H1 (cell line): ENCODE results near the gene SPOP.

Experiments
- BCL11A ChIP-seq, 2 experiments: IDR thresholded peaks; one replicate each; pipeline ENCODE4 v1.6.1; 2011; ENCODE audit warnings: low read depth in 2 of 2, low read length in 2 of 2, mild to moderate bottlenecking in 2 of 2
- CBX8 ChIP-seq: fragments of 300-800, 300-1000 bp; sonication (generic); IDR thresholded peaks from 2 replicates; pipeline ENCODE4 v1.7.1; 2016; ENCODE audit warnings: low read depth, low read length, borderline replicate concordance
- CHD2 ChIP-seq: IDR thresholded peaks from 2 replicates; pipeline ENCODE4 v1.6.1; 2012; ENCODE audit warnings: low read length, improper control_type of control experiment
- EP300 ChIP-seq, 2 experiments: IDR thresholded peaks; 1 replicate in 1 of 2; 2 replicates in 1 of 2; pipeline ENCODE4 v1.6.1; 2011 to 2012; ENCODE audit warnings: low read depth in 2 of 2, low read length in 2 of 2, mild to moderate bottlenecking in 2 of 2, borderline replicate concordance in 1 of 2, inconsistent platforms in 1 of 2, moderate library complexity in 1 of 2
- EZH2 ChIP-seq: fragments of 200-600 bp; sonication (generic); IDR thresholded peaks from 2 replicates; pipeline ENCODE4 v1.7.1; 2012; ENCODE audit warnings: low read depth, mild to moderate bottlenecking, moderate library complexity, low read length, inconsistent platforms; ENCODE audit not compliant: severe bottlenecking
- MAFK ChIP-seq: IDR thresholded peaks from 2 replicates; pipeline ENCODE4 v1.6.1; 2012; ENCODE audit warnings: low read depth, mild to moderate bottlenecking, improper control_type of control experiment, low read length
- PHF8 ChIP-seq: fragments of 200-600 bp; sonication (generic); conservative IDR thresholded peaks from 2 replicates; pipeline ENCODE4 v1.7.1; 2012; ENCODE audit warnings: low read depth, mild to moderate bottlenecking, inconsistent platforms, low read length, moderate library complexity
- RAD21 ChIP-seq, 2 experiments: IDR thresholded peaks in 1 of 2; conservative IDR thresholded peaks in 1 of 2; 2 replicates each; pipeline ENCODE4 v1.6.1; 2011; ENCODE audit warnings: low read depth in 2 of 2, low read length in 2 of 2, improper control_type of control experiment in 1 of 2, inconsistent platforms in 1 of 2, mild to moderate bottlenecking in 1 of 2, moderate library complexity in 1 of 2
- TAF1 ChIP-seq: IDR thresholded peaks from 2 replicates; pipeline ENCODE4 v1.6.1; 2011; ENCODE audit warnings: mild to moderate bottlenecking, low read depth, low read length
- TF ChIP-seq, protein P1 (sequence below), 3 experiments: IDR thresholded peaks; 1 replicate in 2 of 3; 2 replicates in 1 of 3; pipeline versions ENCODE4 v1.5.1 to v1.6.1; 2011; ENCODE audit warnings: low read length in 3 of 3, mild to moderate bottlenecking in 3 of 3, inconsistent platforms in 2 of 3, low read depth in 1 of 3, moderate library complexity in 1 of 3; ENCODE audit not compliant: insufficient read depth in 1 of 3; ENCODE audit errors: control extremely low read depth in 1 of 3

DNA sequence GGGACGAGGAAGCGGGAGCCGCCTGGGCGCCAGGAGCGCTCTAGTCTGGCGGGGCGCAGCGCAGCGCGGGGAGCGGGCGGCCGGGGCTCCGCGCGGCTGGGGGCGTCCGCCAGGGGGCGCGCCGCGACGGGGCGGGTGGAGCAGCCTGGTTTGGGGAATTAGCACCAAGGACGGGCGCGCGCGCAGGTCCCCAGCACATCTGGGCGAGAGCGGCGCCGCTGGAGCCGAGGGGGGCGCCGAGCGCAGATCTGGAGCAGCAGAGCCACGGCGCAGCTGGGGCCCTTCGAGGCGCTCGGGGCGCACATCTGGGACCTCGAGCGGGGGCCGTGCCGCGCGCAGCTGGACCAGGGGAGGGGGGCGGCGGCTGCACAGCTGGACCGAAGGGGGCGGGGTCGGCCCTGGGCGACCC is 102.2 kb downstream of the SPOP start, which contains the start of gene NXPH3:
- no peak for TF ChIP-seq TAF1
- no peak for TF ChIP-seq EP300 (IDR thresholded peaks at IDR 0.05; ENCODE audit: borderline replicate concordance in 1 of 2, low read depth in 2 of 2, low read length in 2 of 2)
- no peak for TF ChIP-seq BCL11A (IDR thresholded peaks at IDR 0.05; ENCODE audit: low read depth in 2 of 2, low read length in 2 of 2)
- TF ChIP-seq, protein P1, sequence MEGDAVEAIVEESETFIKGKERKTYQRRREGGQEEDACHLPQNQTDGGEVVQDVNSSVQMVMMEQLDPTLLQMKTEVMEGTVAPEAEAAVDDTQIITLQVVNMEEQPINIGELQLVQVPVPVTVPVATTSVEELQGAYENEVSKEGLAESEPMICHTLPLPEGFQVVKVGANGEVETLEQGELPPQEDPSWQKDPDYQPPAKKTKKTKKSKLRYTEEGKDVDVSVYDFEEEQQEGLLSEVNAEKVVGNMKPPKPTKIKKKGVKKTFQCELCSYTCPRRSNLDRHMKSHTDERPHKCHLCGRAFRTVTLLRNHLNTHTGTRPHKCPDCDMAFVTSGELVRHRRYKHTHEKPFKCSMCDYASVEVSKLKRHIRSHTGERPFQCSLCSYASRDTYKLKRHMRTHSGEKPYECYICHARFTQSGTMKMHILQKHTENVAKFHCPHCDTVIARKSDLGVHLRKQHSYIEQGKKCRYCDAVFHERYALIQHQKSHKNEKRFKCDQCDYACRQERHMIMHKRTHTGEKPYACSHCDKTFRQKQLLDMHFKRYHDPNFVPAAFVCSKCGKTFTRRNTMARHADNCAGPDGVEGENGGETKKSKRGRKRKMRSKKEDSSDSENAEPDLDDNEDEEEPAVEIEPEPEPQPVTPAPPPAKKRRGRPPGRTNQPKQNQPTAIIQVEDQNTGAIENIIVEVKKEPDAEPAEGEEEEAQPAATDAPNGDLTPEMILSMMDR (IDR thresholded peaks at IDR 0.05; ENCODE audit: control extremely low read depth in 1 of 3, insufficient read depth in 1 of 3, low read depth in 1 of 3, low read length in 3 of 3), result peak; percentile 74 to 80 (median 76)
- no peak for TF ChIP-seq MAFK
- no peak for TF ChIP-seq PHF8
- TF ChIP-seq EZH2, result no peak
- TF ChIP-seq CBX8, result no peak
- TF ChIP-seq RAD21 (IDR thresholded peaks at IDR 0.05 in 1 of 2, conservative IDR thresholded peaks at IDR 0.05 in 1 of 2; ENCODE audit: low read depth in 2 of 2, low read length in 2 of 2), result peak in 1 of 2 experiments; percentile 50; a peak in 2 of 4 replicates
- no peak for TF ChIP-seq CHD2
